OCI-LY1 (cell line): ENCODE results near the gene ARHGEF4.

Experiments
- EZH2 ChIP-seq: fragments of 200-600 bp; sonication (generic), shearing (Covaris generic); IDR thresholded peaks from 2 replicates; pipeline ENCODE4 v1.8.0; 2017; ENCODE audit warnings: borderline replicate concordance, mixed run types, mild to moderate bottlenecking, antibody characterized with exemption, low read length, moderate library complexity, mixed read lengths
- TF ChIP-seq, protein P1 (sequence below): fragments of 200-600 bp; sonication (generic), shearing (Covaris generic); IDR thresholded peaks from 2 replicates; pipeline ENCODE4 v1.5.1; 2017; ENCODE audit warnings: mild to moderate bottlenecking, antibody characterized with exemption, low read length, moderate library complexity, mixed read lengths

DNA sequence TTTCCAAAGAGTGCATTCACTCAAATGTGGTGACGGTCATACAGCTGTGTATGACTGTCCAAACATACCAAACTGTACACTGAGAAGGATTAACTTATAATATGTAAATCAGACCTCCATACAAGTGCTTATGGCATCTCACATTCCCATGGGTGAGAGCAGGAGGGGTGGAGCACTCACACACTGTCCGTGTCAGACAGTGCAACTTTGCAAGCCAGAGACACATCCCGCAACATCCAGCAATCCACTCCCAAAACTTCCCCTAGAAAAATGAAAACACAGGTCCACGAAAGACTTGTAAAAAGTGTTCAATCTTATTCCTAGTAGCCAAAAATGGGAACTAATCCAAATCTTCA is 220.2 kb downstream of the ARHGEF4 start:
- TF ChIP-seq, protein P1, sequence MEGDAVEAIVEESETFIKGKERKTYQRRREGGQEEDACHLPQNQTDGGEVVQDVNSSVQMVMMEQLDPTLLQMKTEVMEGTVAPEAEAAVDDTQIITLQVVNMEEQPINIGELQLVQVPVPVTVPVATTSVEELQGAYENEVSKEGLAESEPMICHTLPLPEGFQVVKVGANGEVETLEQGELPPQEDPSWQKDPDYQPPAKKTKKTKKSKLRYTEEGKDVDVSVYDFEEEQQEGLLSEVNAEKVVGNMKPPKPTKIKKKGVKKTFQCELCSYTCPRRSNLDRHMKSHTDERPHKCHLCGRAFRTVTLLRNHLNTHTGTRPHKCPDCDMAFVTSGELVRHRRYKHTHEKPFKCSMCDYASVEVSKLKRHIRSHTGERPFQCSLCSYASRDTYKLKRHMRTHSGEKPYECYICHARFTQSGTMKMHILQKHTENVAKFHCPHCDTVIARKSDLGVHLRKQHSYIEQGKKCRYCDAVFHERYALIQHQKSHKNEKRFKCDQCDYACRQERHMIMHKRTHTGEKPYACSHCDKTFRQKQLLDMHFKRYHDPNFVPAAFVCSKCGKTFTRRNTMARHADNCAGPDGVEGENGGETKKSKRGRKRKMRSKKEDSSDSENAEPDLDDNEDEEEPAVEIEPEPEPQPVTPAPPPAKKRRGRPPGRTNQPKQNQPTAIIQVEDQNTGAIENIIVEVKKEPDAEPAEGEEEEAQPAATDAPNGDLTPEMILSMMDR, result no peak
- no peak for TF ChIP-seq EZH2
